H1 (cell line): ENCODE results near the gene RRP1. TPM values are rescaled to one million over a fixed set of nuclear protein-coding genes. Genes with fewer than 3 reads are reported as not detected.

Experiments used
- BRCA1 ChIP-seq: IDR thresholded peaks from 2 replicates; pipeline ENCODE4 v1.6.1; 2012; ENCODE audit warnings: low read depth, low read length, improper control_type of control experiment
- CBX8 ChIP-seq: fragments of 300-800, 300-1000 bp; sonication (generic); IDR thresholded peaks from 2 replicates; pipeline ENCODE4 v1.7.1; 2016; ENCODE audit warnings: low read depth, low read length, borderline replicate concordance
- CEBPB ChIP-seq: IDR thresholded peaks from 2 replicates; pipeline ENCODE4 v1.6.1; 2012; ENCODE audit warnings: low read depth, low read length
- CTBP2 ChIP-seq: IDR thresholded peaks from 2 replicates; pipeline ENCODE4 v1.7.0; 2011; ENCODE audit warnings: borderline replicate concordance, mild to moderate bottlenecking, moderate library complexity, mixed read lengths, low read length; ENCODE audit not compliant: insufficient read depth, insufficient read length
- E2F6 ChIP-seq: IDR thresholded peaks from 2 replicates; pipeline ENCODE4 v1.6.1; 2012; ENCODE audit warnings: inconsistent platforms
- EP300 ChIP-seq, 2 experiments: IDR thresholded peaks; 1 replicate in 1 of 2; 2 replicates in 1 of 2; pipeline ENCODE4 v1.6.1; 2011 to 2012; ENCODE audit warnings: low read depth in 2 of 2, low read length in 2 of 2, mild to moderate bottlenecking in 2 of 2, borderline replicate concordance in 1 of 2, inconsistent platforms in 1 of 2, moderate library complexity in 1 of 2
- FOSL1 ChIP-seq: IDR thresholded peaks from 2 replicates; pipeline ENCODE4 v1.6.1; 2011; ENCODE audit warnings: mild to moderate bottlenecking, low read depth, low read length, moderate library complexity; ENCODE audit not compliant: insufficient read depth
- GTF2F1 ChIP-seq: IDR thresholded peaks from 2 replicates; pipeline ENCODE4 v1.6.1; 2012; ENCODE audit warnings: low read depth, low read length, improper control_type of control experiment, borderline replicate concordance
- HDAC6 ChIP-seq: IDR thresholded peaks from one replicate; pipeline ENCODE4 v1.7.1; 2012; ENCODE audit warnings: low read depth, mild to moderate bottlenecking, inconsistent platforms, low read length, moderate library complexity
- KDM1A ChIP-seq: fragments of 200-600, 300-600 bp; sonication (generic); IDR thresholded peaks from 2 replicates; pipeline ENCODE4 v1.7.1; 2016; ENCODE audit warnings: mild to moderate bottlenecking, low read length, borderline replicate concordance
- KDM5A ChIP-seq: fragments of 200-600 bp; IDR thresholded peaks from 2 replicates; pipeline ENCODE4 v1.7.1; 2012; ENCODE audit warnings: mild to moderate bottlenecking, low read length, inconsistent platforms, mixed read lengths
- PHF8 ChIP-seq: fragments of 200-600 bp; sonication (generic); conservative IDR thresholded peaks from 2 replicates; pipeline ENCODE4 v1.7.1; 2012; ENCODE audit warnings: low read depth, mild to moderate bottlenecking, inconsistent platforms, low read length, moderate library complexity
- POLR2AphosphoS5 ChIP-seq: IDR thresholded peaks from 2 replicates; pipeline ENCODE4 v1.6.1; 2011; ENCODE audit warnings: low read depth, low read length
- RAD21 ChIP-seq, 2 experiments: IDR thresholded peaks in 1 of 2; conservative IDR thresholded peaks in 1 of 2; 2 replicates each; pipeline ENCODE4 v1.6.1; 2011; ENCODE audit warnings: low read depth in 2 of 2, low read length in 2 of 2, improper control_type of control experiment in 1 of 2, inconsistent platforms in 1 of 2, mild to moderate bottlenecking in 1 of 2, moderate library complexity in 1 of 2
- RBBP5 ChIP-seq: IDR thresholded peaks from 2 replicates; pipeline ENCODE4 v1.7.1; 2012; ENCODE audit warnings: low read depth, mild to moderate bottlenecking, inconsistent platforms, low read length, moderate library complexity, borderline replicate concordance
- SP1 ChIP-seq: IDR thresholded peaks from 2 replicates; pipeline ENCODE4 v1.6.1; 2011; ENCODE audit warnings: low read depth, low read length
- TAF1 ChIP-seq: IDR thresholded peaks from 2 replicates; pipeline ENCODE4 v1.6.1; 2011; ENCODE audit warnings: mild to moderate bottlenecking, low read depth, low read length
- TAF7 ChIP-seq: optimal IDR thresholded peaks from 2 replicates; pipeline ENCODE3; 2011; ENCODE audit warnings: low read depth, mild to moderate bottlenecking, inconsistent platforms, low read length, moderate library complexity, borderline replicate concordance
- TBP ChIP-seq: IDR thresholded peaks from 2 replicates; pipeline ENCODE4 v1.6.1; 2011; ENCODE audit warnings: low read depth, low read length, improper control_type of control experiment
- polyA plus RNA-seq, 7 experiments: library from polyadenylated mRNA; depleted of rRNA in 3 of 7; stranded (reverse) in 5 of 7; unstranded in 2 of 7; fragments of >200 nt in 5 of 7; fragments of 200-250 nt in 2 of 7; gene quantifications; 1 replicate in 5 of 7; 2 replicates in 1 of 7; 4 replicates in 1 of 7; pipeline versions ENCODE4 v1.2.1 to v1.2.3, GENCODE V29; 2011 to 2013; ENCODE audit warnings: missing spikeins in 2 of 7, mixed read lengths in 2 of 7
- total RNA-seq: library from RNA; stranded (reverse); fragmentation: NEBNext Ultra II Directional; extraction: Animal tissue kit (Norgen Biotek cat#: 25700); gene quantifications from 2 replicates; pipeline ENCODE4 v1.2.1, GENCODE V29; 2021
- TF ChIP-seq, protein P1 (sequence below), 3 experiments: IDR thresholded peaks; 1 replicate in 2 of 3; 2 replicates in 1 of 3; pipeline versions ENCODE4 v1.5.1 to v1.6.1; 2011; ENCODE audit warnings: low read length in 3 of 3, mild to moderate bottlenecking in 3 of 3, inconsistent platforms in 2 of 3, low read depth in 1 of 3, moderate library complexity in 1 of 3; ENCODE audit not compliant: insufficient read depth in 1 of 3; ENCODE audit errors: control extremely low read depth in 1 of 3

The RRP1 gene
- total and polyA plus RNA-seq, 2 of the 8 experiments (the other 6 are each of a cell fraction or from before 2014, with no cell fraction given), result 11.6 to 55.2 TPM

- no peak for TF ChIP-seq KDM1A
- no peak; a peak in 1 of 3 replicates for TF ChIP-seq EP300 (IDR thresholded peaks at IDR 0.05; ENCODE audit: borderline replicate concordance in 1 of 2, low read depth in 2 of 2, low read length in 2 of 2)
- no peak for TF ChIP-seq HDAC6
- no peak for TF ChIP-seq CEBPB
- TF ChIP-seq TAF7, result peak; percentile 98
- peak; percentile 76; the same call in 1 of the 2 replicates for TF ChIP-seq RBBP5
- 0 out of 2 replicates have a peak, but pooled peaks have one; percentile 29 for TF ChIP-seq BRCA1
- TF ChIP-seq, protein P1, sequence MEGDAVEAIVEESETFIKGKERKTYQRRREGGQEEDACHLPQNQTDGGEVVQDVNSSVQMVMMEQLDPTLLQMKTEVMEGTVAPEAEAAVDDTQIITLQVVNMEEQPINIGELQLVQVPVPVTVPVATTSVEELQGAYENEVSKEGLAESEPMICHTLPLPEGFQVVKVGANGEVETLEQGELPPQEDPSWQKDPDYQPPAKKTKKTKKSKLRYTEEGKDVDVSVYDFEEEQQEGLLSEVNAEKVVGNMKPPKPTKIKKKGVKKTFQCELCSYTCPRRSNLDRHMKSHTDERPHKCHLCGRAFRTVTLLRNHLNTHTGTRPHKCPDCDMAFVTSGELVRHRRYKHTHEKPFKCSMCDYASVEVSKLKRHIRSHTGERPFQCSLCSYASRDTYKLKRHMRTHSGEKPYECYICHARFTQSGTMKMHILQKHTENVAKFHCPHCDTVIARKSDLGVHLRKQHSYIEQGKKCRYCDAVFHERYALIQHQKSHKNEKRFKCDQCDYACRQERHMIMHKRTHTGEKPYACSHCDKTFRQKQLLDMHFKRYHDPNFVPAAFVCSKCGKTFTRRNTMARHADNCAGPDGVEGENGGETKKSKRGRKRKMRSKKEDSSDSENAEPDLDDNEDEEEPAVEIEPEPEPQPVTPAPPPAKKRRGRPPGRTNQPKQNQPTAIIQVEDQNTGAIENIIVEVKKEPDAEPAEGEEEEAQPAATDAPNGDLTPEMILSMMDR (IDR thresholded peaks at IDR 0.05; ENCODE audit: control extremely low read depth in 1 of 3, insufficient read depth in 1 of 3, low read depth in 1 of 3, low read length in 3 of 3), result peak; percentile 95 to 98 (median 97)
- peak; percentile 87 for TF ChIP-seq E2F6
- peak; percentile 91 for TF ChIP-seq POLR2AphosphoS5
- TF ChIP-seq TAF1, result peak; percentile 73
- peak; percentile 90 for TF ChIP-seq PHF8
- peak; percentile 76; the same call in 1 of the 2 replicates for TF ChIP-seq SP1
- peak; percentile 88 for TF ChIP-seq KDM5A
- no peak for TF ChIP-seq CTBP2
- TF ChIP-seq TBP, result no peak; the same call in 1 of the 2 replicates
- TF ChIP-seq GTF2F1, result no peak
- TF ChIP-seq CBX8, result no peak
- TF ChIP-seq FOSL1, result no peak
- TF ChIP-seq RAD21 (IDR thresholded peaks at IDR 0.05 in 1 of 2, conservative IDR thresholded peaks at IDR 0.05 in 1 of 2; ENCODE audit: low read depth in 2 of 2, low read length in 2 of 2), result peak; percentile 19 to 47; a peak in 2 of 4 replicates
Observed at GRCh38 chr21:43789276-43790009, at the start of gene RRP1 (continued).
